ENCODE results near the gene JPH2. TPM values are rescaled to one million over a fixed set of nuclear protein-coding genes. Genes with fewer than 3 reads are reported as not detected.

JPH2 gene
- total and polyA plus RNA-seq, 2 donors: 0.14 to 2.0 TPM

GRCh38 chr20:44092551-44093248, 94.3 kb downstream of the JPH2 start:
- Histone ChIP-seq H3K27ac (ENCODE audit: low read depth in 1 of 2, low read length in 1 of 2) (no peak overlapping the region), H3K27me3 (ENCODE audit: control insufficient read depth in 2 of 2, insufficient read depth in 1 of 2, low read length in 1 of 2) (peaks cover 0 to 6% of the 10 kb centered on the region in 2 donors), H3K4me3 (ENCODE audit: low read length in 2 of 2) (no peak overlapping the region), H3K36me3 (ENCODE audit: control insufficient read depth in 2 of 2, insufficient read depth in 2 of 2, low read length in 1 of 2) (no peaks in the 10 kb centered on the region), H3K9me3 (ENCODE audit: control insufficient read depth in 2 of 2, insufficient read depth in 1 of 2, low read length in 1 of 2) (no peaks in the 10 kb centered on the region), H3K4me1 (ENCODE audit: control insufficient read depth in 2 of 2, insufficient read depth in 2 of 2, low read length in 2 of 2) (no peaks in the 10 kb centered on the region)
- WGBS: 85% methylated on average over 9 of the region's 9 CpGs
- DNase-seq (ENCODE audit: low read depth in 6 of 9, low spot score in 9 of 9): peak in 2 of 9 donors; percentile 60 to 65

GRCh38 chr20:44091026-44091425, 96.0 kb downstream of the JPH2 start:
- 79% methylated on average over 4 of the region's 4 CpGs for WGBS
- no peak for DNase-seq (ENCODE audit: low read depth in 6 of 9, low spot score in 9 of 9)
- H3K27me3 ChIP-seq (ENCODE audit: control insufficient read depth in 2 of 2, insufficient read depth in 1 of 2, low read length in 1 of 2): peaks cover 0 to 6% of the 10 kb centered on the region in 2 donors
- no peak overlapping the region for H3K4me3 ChIP-seq (ENCODE audit: low read length in 2 of 2)
- H3K27ac ChIP-seq (ENCODE audit: low read depth in 1 of 2, low read length in 1 of 2): no peak overlapping the region
- no peaks in the 10 kb centered on the region for H3K36me3 ChIP-seq (ENCODE audit: control insufficient read depth in 2 of 2, insufficient read depth in 2 of 2, low read length in 1 of 2)
- H3K9me3 ChIP-seq (ENCODE audit: control insufficient read depth in 2 of 2, insufficient read depth in 1 of 2, low read length in 1 of 2): no peaks in the 10 kb centered on the region
- no peaks in the 10 kb centered on the region for H3K4me1 ChIP-seq (ENCODE audit: control insufficient read depth in 2 of 2, insufficient read depth in 2 of 2, low read length in 2 of 2)

GRCh38 chr20:44089987-44090674, 96.9 kb downstream of the JPH2 start:
- H3K4me1 ChIP-seq (ENCODE audit: control insufficient read depth in 2 of 2, insufficient read depth in 2 of 2, low read length in 2 of 2): no peaks in the 10 kb centered on the region
- 73% methylated on average over 7 of the region's 7 CpGs for WGBS
- H3K27me3 ChIP-seq (ENCODE audit: control insufficient read depth in 2 of 2, insufficient read depth in 1 of 2, low read length in 1 of 2): peaks cover 0 to 4% of the 10 kb centered on the region in 2 donors
- H3K9me3 ChIP-seq (ENCODE audit: control insufficient read depth in 2 of 2, insufficient read depth in 1 of 2, low read length in 1 of 2): no peaks in the 10 kb centered on the region
- H3K36me3 ChIP-seq (ENCODE audit: control insufficient read depth in 2 of 2, insufficient read depth in 2 of 2, low read length in 1 of 2): no peaks in the 10 kb centered on the region
- no peak overlapping the region for H3K27ac ChIP-seq (ENCODE audit: low read depth in 1 of 2, low read length in 1 of 2)
- peak in 1 of 9 donors; percentile 26 for DNase-seq (ENCODE audit: low read depth in 6 of 9, low spot score in 9 of 9)
- no peak overlapping the region for H3K4me3 ChIP-seq (ENCODE audit: low read length in 2 of 2)

DNA sequence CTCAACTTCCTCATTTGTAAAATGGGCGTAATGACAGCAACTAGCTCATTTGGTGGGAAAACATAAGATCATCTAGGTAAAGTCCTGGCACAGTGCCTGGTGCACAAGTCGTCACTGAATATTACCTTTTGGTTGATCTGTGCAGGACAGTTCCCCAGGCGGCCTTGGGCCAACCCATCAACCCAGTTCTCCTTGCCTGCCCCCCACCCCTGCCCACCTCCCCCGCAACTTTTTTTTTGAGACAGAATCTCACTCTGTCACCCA, 99.2 kb downstream of the JPH2 start:
- Histone ChIP-seq H3K4me3 (ENCODE audit: low read length in 2 of 2) (no peak overlapping the region), H3K9me3 (ENCODE audit: control insufficient read depth in 2 of 2, insufficient read depth in 1 of 2, low read length in 1 of 2) (no peaks in the 10 kb centered on the region), H3K27me3 (ENCODE audit: control insufficient read depth in 2 of 2, insufficient read depth in 1 of 2, low read length in 1 of 2) (peaks cover 0 to 4% of the 10 kb centered on the region in 2 donors), H3K4me1 (ENCODE audit: control insufficient read depth in 2 of 2, insufficient read depth in 2 of 2, low read length in 2 of 2) (no peaks in the 10 kb centered on the region), H3K36me3 (ENCODE audit: control insufficient read depth in 2 of 2, insufficient read depth in 2 of 2, low read length in 1 of 2) (no peaks in the 10 kb centered on the region), H3K27ac (ENCODE audit: low read depth in 1 of 2, low read length in 1 of 2) (no peak overlapping the region)
- no peak for DNase-seq (ENCODE audit: low read depth in 6 of 9, low spot score in 9 of 9)
- 95% methylated on average over 4 of the region's 4 CpGs for WGBS

DNA sequence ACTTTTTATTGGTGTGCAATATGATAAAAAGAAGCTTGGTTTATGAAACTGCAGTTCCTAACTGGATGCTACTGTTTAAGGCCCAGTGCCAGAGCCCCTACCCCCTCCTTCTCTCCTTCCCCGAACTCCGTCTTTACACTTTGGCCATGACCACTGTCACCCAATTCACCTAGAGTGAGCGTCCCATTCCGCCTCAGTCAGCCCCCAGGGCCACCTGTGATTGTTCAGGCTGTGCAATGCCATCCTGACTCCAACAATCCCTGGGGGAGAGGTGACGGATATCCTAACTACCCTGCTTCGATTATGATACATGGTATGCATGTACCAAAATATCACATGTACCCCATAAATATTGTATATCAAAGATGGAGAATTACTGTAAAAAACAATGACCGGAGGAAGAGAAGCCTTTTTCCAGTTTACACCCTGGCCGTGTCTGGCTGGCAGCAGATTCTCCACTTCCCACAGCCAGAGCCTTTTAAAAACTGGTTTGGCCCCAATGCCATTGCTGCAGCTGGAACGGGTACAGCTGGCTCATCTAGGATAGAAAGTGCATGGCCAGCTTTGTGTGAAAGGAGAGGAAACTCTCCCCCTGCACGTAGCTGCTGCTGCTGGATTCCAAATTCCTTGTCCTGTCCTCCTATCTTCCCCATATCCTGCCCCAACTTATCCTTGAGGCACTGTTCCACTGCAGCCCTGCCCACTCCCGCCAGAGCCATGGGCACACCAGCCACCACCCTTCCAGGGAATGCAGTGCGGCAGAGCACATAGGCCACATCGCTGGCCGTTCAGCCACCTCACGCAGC, 99.7 kb downstream of the JPH2 start:
- Histone ChIP-seq H3K9me3 (ENCODE audit: control insufficient read depth in 2 of 2, insufficient read depth in 1 of 2, low read length in 1 of 2) (no peaks in the 10 kb centered on the region), H3K4me3 (ENCODE audit: low read length in 2 of 2) (no peak overlapping the region), H3K36me3 (ENCODE audit: control insufficient read depth in 2 of 2, insufficient read depth in 2 of 2, low read length in 1 of 2) (no peaks in the 10 kb centered on the region), H3K27ac (ENCODE audit: low read depth in 1 of 2, low read length in 1 of 2) (no peak overlapping the region), H3K4me1 (ENCODE audit: control insufficient read depth in 2 of 2, insufficient read depth in 2 of 2, low read length in 2 of 2) (no peaks in the 10 kb centered on the region), H3K27me3 (ENCODE audit: control insufficient read depth in 2 of 2, insufficient read depth in 1 of 2, low read length in 1 of 2) (peaks cover 0 to 4% of the 10 kb centered on the region in 2 donors)
- 94% methylated on average over 15 of the region's 15 CpGs for WGBS
- no peak for DNase-seq (ENCODE audit: low read depth in 6 of 9, low spot score in 9 of 9)

- 86% methylated on average over 17 of the region's 17 CpGs for WGBS
- peaks cover 0 to 3% of the 10 kb centered on the region in 2 donors for H3K4me1 ChIP-seq (ENCODE audit: control insufficient read depth in 2 of 2, insufficient read depth in 2 of 2, low read length in 2 of 2)
- DNase-seq (ENCODE audit: low read depth in 6 of 9, low spot score in 9 of 9): no peak
- H3K27ac ChIP-seq (ENCODE audit: low read depth in 1 of 2, low read length in 1 of 2): no peak overlapping the region
- peaks cover 0 to 3% of the 10 kb centered on the region in 2 donors for H3K27me3 ChIP-seq (ENCODE audit: control insufficient read depth in 2 of 2, insufficient read depth in 1 of 2, low read length in 1 of 2)
- H3K36me3 ChIP-seq (ENCODE audit: control insufficient read depth in 2 of 2, insufficient read depth in 2 of 2, low read length in 1 of 2): no peaks in the 10 kb centered on the region
- H3K9me3 ChIP-seq (ENCODE audit: control insufficient read depth in 2 of 2, insufficient read depth in 1 of 2, low read length in 1 of 2): no peaks in the 10 kb centered on the region
- no peak overlapping the region for H3K4me3 ChIP-seq (ENCODE audit: low read length in 2 of 2)
Measured at GRCh38 chr20:44085616-44086434, 101.2 kb downstream of the JPH2 start.

DNA sequence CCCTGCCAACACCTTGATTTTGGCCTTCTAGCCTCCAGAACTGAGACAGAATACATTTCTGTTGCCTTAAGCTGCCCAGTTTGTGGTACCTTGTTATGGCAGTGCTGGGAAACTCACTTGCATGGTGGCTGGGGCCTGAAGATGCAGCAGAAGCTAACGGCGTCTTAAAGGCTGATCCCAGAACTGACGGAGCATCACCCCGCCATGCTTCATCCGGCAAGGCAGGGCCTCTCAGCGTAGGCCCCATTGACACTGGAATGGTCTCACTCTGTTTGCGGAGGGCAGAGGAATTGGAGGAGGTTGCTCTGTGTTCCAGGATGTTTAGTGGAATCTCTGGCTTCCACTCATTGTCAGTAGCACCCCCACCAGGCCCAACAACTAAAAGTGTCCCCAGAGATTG, 102.1 kb downstream of the JPH2 start:
- 98% methylated on average over 7 of the region's 7 CpGs for WGBS
- Histone ChIP-seq H3K4me3 (ENCODE audit: low read length in 2 of 2) (no peak overlapping the region), H3K27me3 (ENCODE audit: control insufficient read depth in 2 of 2, insufficient read depth in 1 of 2, low read length in 1 of 2) (peaks cover 0 to 2% of the 10 kb centered on the region in 2 donors), H3K9me3 (ENCODE audit: control insufficient read depth in 2 of 2, insufficient read depth in 1 of 2, low read length in 1 of 2) (no peaks in the 10 kb centered on the region), H3K36me3 (ENCODE audit: control insufficient read depth in 2 of 2, insufficient read depth in 2 of 2, low read length in 1 of 2) (no peaks in the 10 kb centered on the region), H3K4me1 (ENCODE audit: control insufficient read depth in 2 of 2, insufficient read depth in 2 of 2, low read length in 2 of 2) (peaks cover 8 to 11% of the 10 kb centered on the region in 2 donors), H3K27ac (ENCODE audit: low read depth in 1 of 2, low read length in 1 of 2) (no peak overlapping the region)
- DNase-seq (ENCODE audit: low read depth in 6 of 9, low spot score in 9 of 9): no peak

- H3K27ac ChIP-seq (ENCODE audit: low read depth in 1 of 2, low read length in 1 of 2): no peak overlapping the region
- WGBS: 92% methylated on average over 2 of the region's 2 CpGs
- DNase-seq (ENCODE audit: low read depth in 6 of 9, low spot score in 9 of 9): no peak
Measured at GRCh38 chr20:44084439-44084838, 102.5 kb downstream of the JPH2 start.

More at GRCh38 chr20:44084439-44084838, 102.5 kb downstream of the JPH2 start:
- no peaks in the 10 kb centered on the region for H3K36me3 ChIP-seq (ENCODE audit: control insufficient read depth in 2 of 2, insufficient read depth in 2 of 2, low read length in 1 of 2)
- H3K4me1 ChIP-seq (ENCODE audit: control insufficient read depth in 2 of 2, insufficient read depth in 2 of 2, low read length in 2 of 2): peaks cover 11 to 15% of the 10 kb centered on the region in 2 donors
- peaks cover 0 to 2% of the 10 kb centered on the region in 2 donors for H3K27me3 ChIP-seq (ENCODE audit: control insufficient read depth in 2 of 2, insufficient read depth in 1 of 2, low read length in 1 of 2)
- no peaks in the 10 kb centered on the region for H3K9me3 ChIP-seq (ENCODE audit: control insufficient read depth in 2 of 2, insufficient read depth in 1 of 2, low read length in 1 of 2)
- H3K4me3 ChIP-seq (ENCODE audit: low read length in 2 of 2): no peak overlapping the region
